ENCODE results near the gene NCOA4.

NCOA4 gene

GRCh38 chr10:46035923-46036849 is 5.8 kb upstream of the NCOA4 start:
- Histone ChIP-seq H3K4me1 (ENCODE audit: insufficient read depth, insufficient read length) (no peaks in the 10 kb centered on the region), H3K36me3 (ENCODE audit: insufficient read depth, insufficient read length, low read length) (no peaks in the 10 kb centered on the region), H3K9ac (ENCODE audit: insufficient read length, low read depth) (no peak overlapping the region), H3K9me3 (ENCODE audit: insufficient read depth, low read length) (no peaks in the 10 kb centered on the region), H3K27me3 (ENCODE audit: insufficient read depth, insufficient read length) (no peaks in the 10 kb centered on the region), H3K4me3 (ENCODE audit: insufficient read length, low read depth) (no peak overlapping the region)
- TF ChIP-seq YY1 (IDR thresholded peaks at IDR 0.05; ENCODE audit: insufficient read depth, insufficient read length) (no peak), SUZ12 (IDR thresholded peaks at IDR 0.05; ENCODE audit: extremely low read depth, insufficient read depth, insufficient read length) (no peak)
- no peak for DNase-seq (ENCODE audit: low read depth, low spot score)

- H3K9ac ChIP-seq (ENCODE audit: insufficient read length, low read depth) = no peak overlapping the region
- no peaks in the 10 kb centered on the region for H3K36me3 ChIP-seq (ENCODE audit: insufficient read depth, insufficient read length, low read length)
Measured at GRCh38 chr10:46033602-46034011, 3.2 kb upstream of the NCOA4 start.

GRCh38 chr10:46031648-46032532 is 1.5 kb upstream of the NCOA4 start:
- no peak overlapping the region for H3K9ac ChIP-seq (ENCODE audit: insufficient read length, low read depth)
- no peak for DNase-seq (ENCODE audit: low read depth, low spot score)

More at GRCh38 chr10:46033602-46034011, 3.2 kb upstream of the NCOA4 start:
- H3K4me1 ChIP-seq (ENCODE audit: insufficient read depth, insufficient read length) = no peaks in the 10 kb centered on the region
- no peaks in the 10 kb centered on the region for H3K27me3 ChIP-seq (ENCODE audit: insufficient read depth, insufficient read length)
- no peak for TF ChIP-seq YY1 (IDR thresholded peaks at IDR 0.05; ENCODE audit: insufficient read depth, insufficient read length)
- no peak for TF ChIP-seq SUZ12 (IDR thresholded peaks at IDR 0.05; ENCODE audit: extremely low read depth, insufficient read depth, insufficient read length)
- TF ChIP-seq ZNF274 (IDR thresholded peaks at IDR 0.05; ENCODE audit: low read depth, low read length) = no peak
- no peaks in the 10 kb centered on the region for H3K9me3 ChIP-seq (ENCODE audit: insufficient read depth, low read length)
- no peak for DNase-seq (ENCODE audit: low read depth, low spot score)
- H3K4me3 ChIP-seq (ENCODE audit: insufficient read length, low read depth) = no peak overlapping the region

GRCh38 chr10:46029461-46030030 is 877 bp downstream of the NCOA4 start:
- Histone ChIP-seq H3K4me1 (ENCODE audit: insufficient read depth, insufficient read length) (no peaks in the 10 kb centered on the region), H3K4me3 (ENCODE audit: insufficient read length, low read depth) (peak overlapping the region; percentile 86)
- DNase-seq (ENCODE audit: low read depth, low spot score) = no peak

More at GRCh38 chr10:46031648-46032532, 1.5 kb upstream of the NCOA4 start:
- Histone ChIP-seq H3K36me3 (ENCODE audit: insufficient read depth, insufficient read length, low read length) (peaks cover under 1% of the 10 kb centered on the region), H3K4me1 (ENCODE audit: insufficient read depth, insufficient read length) (no peaks in the 10 kb centered on the region), H3K4me3 (ENCODE audit: insufficient read length, low read depth) (no peak overlapping the region), H3K27me3 (ENCODE audit: insufficient read depth, insufficient read length) (no peaks in the 10 kb centered on the region), H3K9me3 (ENCODE audit: insufficient read depth, low read length) (no peaks in the 10 kb centered on the region)
- no peak for TF ChIP-seq ZNF274 (IDR thresholded peaks at IDR 0.05; ENCODE audit: low read depth, low read length)

GRCh38 chr10:46028584-46029460 is 1.6 kb downstream of the NCOA4 start:
- Histone ChIP-seq H3K4me1 (ENCODE audit: insufficient read depth, insufficient read length) (no peaks in the 10 kb centered on the region), H3K9ac (ENCODE audit: insufficient read length, low read depth) (peak overlapping the region; percentile 94), H3K4me3 (ENCODE audit: insufficient read length, low read depth) (peak overlapping the region; percentile 86), H3K9me3 (ENCODE audit: insufficient read depth, low read length) (no peaks in the 10 kb centered on the region), H3K36me3 (ENCODE audit: insufficient read depth, insufficient read length, low read length) (peaks cover 12% of the 10 kb centered on the region), H3K27me3 (ENCODE audit: insufficient read depth, insufficient read length) (no peaks in the 10 kb centered on the region)
- DNase-seq (ENCODE audit: low read depth, low spot score) = peak; percentile 13
- TF ChIP-seq ZNF274 (IDR thresholded peaks at IDR 0.05; ENCODE audit: low read depth, low read length) (no peak), YY1 (IDR thresholded peaks at IDR 0.05; ENCODE audit: insufficient read depth, insufficient read length) (no peak), SUZ12 (IDR thresholded peaks at IDR 0.05; ENCODE audit: extremely low read depth, insufficient read depth, insufficient read length) (no peak)

More at GRCh38 chr10:46029461-46030030, 877 bp downstream of the NCOA4 start:
- peaks cover 12% of the 10 kb centered on the region for H3K36me3 ChIP-seq (ENCODE audit: insufficient read depth, insufficient read length, low read length)
- TF ChIP-seq YY1 (IDR thresholded peaks at IDR 0.05; ENCODE audit: insufficient read depth, insufficient read length) (no peak), SUZ12 (IDR thresholded peaks at IDR 0.05; ENCODE audit: extremely low read depth, insufficient read depth, insufficient read length) (no peak), ZNF274 (IDR thresholded peaks at IDR 0.05; ENCODE audit: low read depth, low read length) (no peak)
- H3K9me3 ChIP-seq (ENCODE audit: insufficient read depth, low read length) = no peaks in the 10 kb centered on the region
- no peaks in the 10 kb centered on the region for H3K27me3 ChIP-seq (ENCODE audit: insufficient read depth, insufficient read length)
- peak overlapping the region; percentile 94 for H3K9ac ChIP-seq (ENCODE audit: insufficient read length, low read depth)

GRCh38 chr10:46026106-46026505 is 4.3 kb downstream of the NCOA4 start:
- H3K36me3 ChIP-seq (ENCODE audit: insufficient read depth, insufficient read length, low read length) = peaks cover 17% of the 10 kb centered on the region
- H3K4me3 ChIP-seq (ENCODE audit: insufficient read length, low read depth) = no peak overlapping the region
- no peaks in the 10 kb centered on the region for H3K9me3 ChIP-seq (ENCODE audit: insufficient read depth, low read length)
- no peak overlapping the region for H3K9ac ChIP-seq (ENCODE audit: insufficient read length, low read depth)
- no peaks in the 10 kb centered on the region for H3K4me1 ChIP-seq (ENCODE audit: insufficient read depth, insufficient read length)
- no peaks in the 10 kb centered on the region for H3K27me3 ChIP-seq (ENCODE audit: insufficient read depth, insufficient read length)
- TF ChIP-seq SUZ12 (IDR thresholded peaks at IDR 0.05; ENCODE audit: extremely low read depth, insufficient read depth, insufficient read length) (no peak), ZNF274 (IDR thresholded peaks at IDR 0.05; ENCODE audit: low read depth, low read length) (no peak), YY1 (IDR thresholded peaks at IDR 0.05; ENCODE audit: insufficient read depth, insufficient read length) (no peak)
- no peak for DNase-seq (ENCODE audit: low read depth, low spot score)

Data from NT2/D1 (cell line).